ENCODE data around the gene UST. TPM values are rescaled to one million over a fixed set of nuclear protein-coding genes. Genes with fewer than 3 reads are reported as not detected.

The UST gene
- total RNA-seq, 4 donors from 2014 or later: 2.3 to 8.4 (median 2.8) TPM

DNA sequence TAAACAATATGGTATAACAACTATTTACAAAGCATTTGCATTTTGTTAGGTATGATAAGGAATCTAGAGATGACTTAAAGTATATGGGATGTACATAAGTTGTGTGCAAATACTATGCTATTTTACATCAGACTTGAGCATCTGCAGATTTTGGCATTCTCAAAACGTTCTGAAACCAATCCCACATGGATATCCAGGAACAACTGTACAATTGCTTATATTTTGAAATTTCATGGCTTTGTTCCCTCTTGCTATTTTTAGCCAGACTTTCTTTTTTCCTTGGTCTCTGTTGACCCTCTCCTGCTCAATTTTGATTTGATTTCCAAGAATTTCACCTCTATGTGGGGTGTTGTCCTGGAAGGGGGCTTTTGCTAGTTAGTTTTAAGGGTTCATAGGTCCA, 32.9 kb upstream of the UST start:
- Histone ChIP-seq H3K36me3 (no peaks in the 10 kb centered on the region), H3K27ac (no peak overlapping the region), H3K4me1 (no peaks in the 10 kb centered on the region), H3K4me3 (no peak overlapping the region), H3K9me3 (peaks cover 0 to 7% (median 0%) of the 10 kb centered on the region in 3 donors), H3K27me3 (no peaks in the 10 kb centered on the region)
- DNase-seq: no peak
- in situ Hi-C loops (cut with MboI; ENCODE audit: low sequenced_read_pairs in 4 of 4) (no loop called here), intact Hi-C loops (cut with DNase I; ENCODE audit: low total_unique reads) (no loop called here)
- TF ChIP-seq POLR2A (IDR thresholded peaks at IDR 0.05): no peak
- TF ChIP-seq, protein P1, sequence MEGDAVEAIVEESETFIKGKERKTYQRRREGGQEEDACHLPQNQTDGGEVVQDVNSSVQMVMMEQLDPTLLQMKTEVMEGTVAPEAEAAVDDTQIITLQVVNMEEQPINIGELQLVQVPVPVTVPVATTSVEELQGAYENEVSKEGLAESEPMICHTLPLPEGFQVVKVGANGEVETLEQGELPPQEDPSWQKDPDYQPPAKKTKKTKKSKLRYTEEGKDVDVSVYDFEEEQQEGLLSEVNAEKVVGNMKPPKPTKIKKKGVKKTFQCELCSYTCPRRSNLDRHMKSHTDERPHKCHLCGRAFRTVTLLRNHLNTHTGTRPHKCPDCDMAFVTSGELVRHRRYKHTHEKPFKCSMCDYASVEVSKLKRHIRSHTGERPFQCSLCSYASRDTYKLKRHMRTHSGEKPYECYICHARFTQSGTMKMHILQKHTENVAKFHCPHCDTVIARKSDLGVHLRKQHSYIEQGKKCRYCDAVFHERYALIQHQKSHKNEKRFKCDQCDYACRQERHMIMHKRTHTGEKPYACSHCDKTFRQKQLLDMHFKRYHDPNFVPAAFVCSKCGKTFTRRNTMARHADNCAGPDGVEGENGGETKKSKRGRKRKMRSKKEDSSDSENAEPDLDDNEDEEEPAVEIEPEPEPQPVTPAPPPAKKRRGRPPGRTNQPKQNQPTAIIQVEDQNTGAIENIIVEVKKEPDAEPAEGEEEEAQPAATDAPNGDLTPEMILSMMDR (IDR thresholded peaks at IDR 0.05 in 4 of 5, conservative IDR thresholded peaks at IDR 0.05 in 1 of 5): no peak
- ATAC-seq: no peak

DNA sequence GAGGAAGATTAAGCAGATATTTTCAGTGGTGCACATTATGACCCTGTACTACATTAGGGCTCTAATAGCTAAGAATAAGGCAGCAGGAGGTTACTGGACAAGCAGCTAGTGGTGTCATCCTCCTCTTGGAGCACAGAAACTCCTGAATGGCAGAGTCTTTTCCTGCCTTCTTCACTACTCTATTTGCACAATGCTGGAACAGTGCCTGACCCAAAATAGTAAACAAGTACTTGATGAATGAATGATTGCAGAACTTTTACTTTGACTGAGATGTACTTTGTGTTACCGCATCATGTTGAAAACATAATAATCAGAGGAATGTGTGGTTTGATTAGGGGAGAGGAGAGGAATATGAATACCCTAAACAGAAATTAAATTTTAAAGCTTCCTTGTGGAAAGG, 30.0 kb upstream of the UST start:
- Histone ChIP-seq H3K9me3 (peaks cover 0 to 7% (median 0%) of the 10 kb centered on the region in 3 donors), H3K27me3 (no peaks in the 10 kb centered on the region), H3K36me3 (no peaks in the 10 kb centered on the region), H3K27ac (no peak overlapping the region), H3K4me3 (no peak overlapping the region), H3K4me1 (no peaks in the 10 kb centered on the region)
- in situ Hi-C loops (cut with MboI; ENCODE audit: low sequenced_read_pairs in 4 of 4) (no loop called here), intact Hi-C loops (cut with DNase I; ENCODE audit: low total_unique reads) (no loop called here)
- ATAC-seq (no peak), DNase-seq (no peak)
- TF ChIP-seq, protein P1 (IDR thresholded peaks at IDR 0.05 in 4 of 5, conservative IDR thresholded peaks at IDR 0.05 in 1 of 5): no peak
- no peak for TF ChIP-seq POLR2A (IDR thresholded peaks at IDR 0.05)

DNA sequence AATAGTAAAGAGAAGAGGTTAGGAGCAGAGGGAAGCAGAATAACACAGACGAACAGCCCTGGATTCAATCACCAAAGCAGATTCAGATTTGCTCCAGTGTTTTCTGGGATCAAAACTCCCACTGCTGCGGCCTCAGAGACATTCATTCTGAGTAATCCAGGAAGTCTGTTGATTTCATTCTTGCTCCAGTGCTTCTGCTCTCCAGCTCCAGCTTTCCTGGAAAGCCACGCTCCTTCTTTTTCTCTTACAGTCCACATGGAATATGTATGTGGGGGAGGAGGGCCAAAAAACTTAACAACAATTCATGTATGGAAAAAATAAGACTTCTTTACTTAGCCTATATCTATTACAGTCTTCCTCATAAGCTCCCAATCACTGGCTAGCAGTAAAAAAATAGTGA, 26.4 kb upstream of the UST start:
- no peak overlapping the region for H3K27ac ChIP-seq
- no peak overlapping the region for H3K4me3 ChIP-seq
- H3K27me3 ChIP-seq: no peaks in the 10 kb centered on the region
- H3K4me1 ChIP-seq: no peaks in the 10 kb centered on the region
- in situ Hi-C loops (cut with MboI; ENCODE audit: low sequenced_read_pairs in 4 of 4) (no loop called here), intact Hi-C loops (cut with DNase I; ENCODE audit: low total_unique reads) (no loop called here)
- no peaks in the 10 kb centered on the region for H3K36me3 ChIP-seq
- ATAC-seq (no peak), DNase-seq (no peak)
- H3K9me3 ChIP-seq: peaks cover 0 to 7% (median 0%) of the 10 kb centered on the region in 3 donors
- TF ChIP-seq, protein P1 (IDR thresholded peaks at IDR 0.05 in 4 of 5, conservative IDR thresholded peaks at IDR 0.05 in 1 of 5): no peak
- TF ChIP-seq POLR2A (IDR thresholded peaks at IDR 0.05): no peak

DNA sequence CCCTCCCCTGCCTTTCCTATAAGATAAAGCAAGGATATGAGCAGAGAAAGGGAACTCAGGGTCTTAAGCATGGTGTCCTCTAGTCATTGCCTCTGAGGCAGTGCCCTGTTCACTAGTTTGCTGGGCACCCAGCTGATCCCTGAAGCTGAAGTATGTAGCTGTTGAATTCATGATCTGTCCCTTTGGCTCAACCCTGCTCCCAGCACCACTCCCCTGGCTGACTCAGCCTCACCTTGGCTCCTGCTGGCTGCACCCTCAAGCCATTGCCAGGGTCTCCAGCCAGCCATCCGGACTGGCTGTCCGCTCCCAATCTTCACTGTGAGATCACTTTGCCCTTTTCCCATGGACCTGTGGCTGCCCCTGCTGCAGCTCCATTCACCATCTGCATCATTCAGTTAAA, 25.9 kb upstream of the UST start:
- DNase-seq (no peak), ATAC-seq (no peak)
- no peaks in the 10 kb centered on the region for H3K4me1 ChIP-seq
- no peak overlapping the region for H3K4me3 ChIP-seq
- H3K36me3 ChIP-seq: no peaks in the 10 kb centered on the region
- no peak overlapping the region for H3K27ac ChIP-seq
- no peak for TF ChIP-seq POLR2A (IDR thresholded peaks at IDR 0.05)
- TF ChIP-seq, protein P1 (IDR thresholded peaks at IDR 0.05 in 4 of 5, conservative IDR thresholded peaks at IDR 0.05 in 1 of 5): no peak
- peaks cover 0 to 7% (median 0%) of the 10 kb centered on the region in 3 donors for H3K9me3 ChIP-seq
- H3K27me3 ChIP-seq: no peaks in the 10 kb centered on the region
- in situ Hi-C loops (cut with MboI; ENCODE audit: low sequenced_read_pairs in 4 of 4): no loop called here
- intact Hi-C loops (cut with DNase I; ENCODE audit: low total_unique reads): no loop called here

DNA sequence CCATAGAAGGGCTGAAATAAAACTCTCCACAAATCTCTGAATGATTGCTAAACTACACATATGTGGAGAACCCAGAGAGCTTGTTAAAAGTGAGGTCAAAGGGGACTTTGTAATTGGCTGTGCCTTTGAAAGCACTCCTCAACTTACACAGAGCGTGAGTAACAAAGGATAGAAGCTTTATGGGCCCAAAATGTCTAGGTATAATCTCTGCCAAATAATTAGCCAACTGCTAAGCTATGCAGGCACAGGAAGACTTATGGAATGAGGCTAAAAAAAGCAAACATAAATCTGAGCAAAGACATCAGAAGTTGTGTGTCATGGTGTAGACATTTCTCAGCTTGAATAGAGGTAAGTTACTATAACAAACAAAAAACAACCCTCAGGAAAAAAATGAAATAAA, 23.3 kb upstream of the UST start:
- Histone ChIP-seq H3K9me3 (peaks cover 0 to 7% (median 0%) of the 10 kb centered on the region in 3 donors), H3K4me1 (no peaks in the 10 kb centered on the region), H3K36me3 (no peaks in the 10 kb centered on the region), H3K27ac (no peak overlapping the region), H3K4me3 (no peak overlapping the region), H3K27me3 (no peaks in the 10 kb centered on the region)
- intact Hi-C loops (cut with DNase I; ENCODE audit: low total_unique reads): no loop called here
- in situ Hi-C loops (cut with MboI; ENCODE audit: low sequenced_read_pairs in 4 of 4): no loop called here
- no peak for TF ChIP-seq POLR2A (IDR thresholded peaks at IDR 0.05)
- TF ChIP-seq, protein P1 (IDR thresholded peaks at IDR 0.05 in 4 of 5, conservative IDR thresholded peaks at IDR 0.05 in 1 of 5): no peak
- DNase-seq (no peak), ATAC-seq (no peak)

Measured in gastrocnemius medialis (tissue), 4 donors.